NCI-H146 treated with DMSO at 0.1 percent for 48 hours (cell line): ENCODE results near the gene LOXHD1.

Source experiments
- DNase-seq: peaks from one replicate; lab custom pipeline; 2025; ENCODE audit not compliant: unreplicated experiment; lab: John Stamatoyannopoulos, UW

Gene LOXHD1

DNA sequence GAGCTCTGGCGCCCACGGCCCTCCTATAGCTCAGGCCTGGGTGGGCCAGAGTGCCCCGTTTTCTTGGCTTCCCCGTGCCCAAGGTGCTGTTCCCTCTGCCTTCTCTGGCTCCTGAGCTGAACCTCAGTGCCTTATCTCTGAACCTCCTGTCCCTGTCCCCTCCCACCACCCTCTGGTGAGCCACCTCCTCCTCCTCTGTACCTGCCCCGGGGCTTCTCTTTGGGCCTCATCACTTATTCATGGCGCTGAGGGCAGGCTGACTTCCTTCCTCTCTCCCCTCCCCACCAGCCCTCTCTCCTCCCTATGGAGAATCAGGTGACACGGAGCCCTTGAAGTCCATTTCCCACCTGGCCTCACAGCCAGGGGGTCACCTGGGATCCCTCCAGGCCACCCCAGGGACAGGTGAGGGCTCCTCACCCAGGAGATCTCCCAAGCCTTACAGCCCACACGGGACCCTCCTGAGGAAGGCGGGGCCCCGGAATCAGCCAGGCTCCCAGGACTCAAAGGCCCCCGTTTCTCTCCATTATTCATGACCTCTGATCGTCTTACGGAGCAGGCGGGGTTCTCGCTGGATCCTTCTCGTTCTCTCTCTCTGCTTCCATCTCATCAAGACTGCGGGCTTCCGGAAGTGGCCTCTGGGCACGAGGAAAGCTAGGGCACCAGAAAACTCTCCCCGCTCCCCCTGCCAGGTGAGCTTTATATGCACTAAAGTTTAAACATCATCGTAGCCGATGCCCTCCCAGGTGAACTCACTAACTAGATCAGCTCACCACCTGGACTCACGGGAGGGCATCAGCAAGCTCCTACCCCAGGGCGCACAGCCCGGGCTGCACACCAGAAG lies at the start of gene LOXHD1:
LOXHD1 (minus strand) TSS at position 106 of the 841 bp plus-strand sequence. CDS start 187 bp downstream, outside the sequence.
- DNase-seq: no peak

DNA sequence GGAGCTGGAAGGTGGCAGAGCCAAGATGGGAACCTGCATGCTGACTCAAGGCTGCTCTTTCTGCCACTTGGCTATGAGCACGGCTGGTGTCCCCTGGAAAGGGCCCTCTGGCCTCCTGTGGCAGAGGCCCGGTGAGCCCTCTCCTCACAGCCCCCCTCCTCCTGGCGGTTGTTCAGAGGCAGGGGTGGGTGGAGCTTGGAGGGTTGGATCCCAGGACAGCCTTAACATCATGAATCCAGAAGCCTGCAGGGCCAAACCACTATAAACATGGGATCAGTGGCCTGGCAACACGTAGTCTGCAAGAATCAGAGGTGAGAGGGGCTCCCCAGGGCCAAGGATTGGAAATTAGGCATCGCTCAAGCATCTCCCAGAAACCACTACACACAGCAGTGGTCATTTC lies 48.5 kb upstream of the LOXHD1 start:
- no peak for DNase-seq

DNA sequence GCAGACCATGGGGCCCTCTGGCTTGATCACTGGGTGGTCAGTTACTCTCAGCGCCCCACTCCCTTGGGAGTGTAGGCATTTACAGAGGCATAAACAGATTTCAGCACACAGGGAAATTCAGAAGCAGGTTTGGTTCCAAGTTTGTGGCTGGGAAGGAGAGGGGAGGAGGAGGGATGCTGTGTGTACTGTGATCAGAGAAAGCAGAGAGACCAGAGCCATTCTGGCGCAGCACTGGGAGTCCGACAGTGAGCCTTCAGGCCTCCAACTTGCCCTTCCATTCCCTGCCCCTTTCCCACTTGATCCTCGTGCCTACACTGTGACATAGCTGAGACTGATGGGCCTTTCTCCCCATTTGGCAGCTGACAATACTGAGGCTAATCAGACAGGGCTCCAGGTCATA lies 47.8 kb upstream of the LOXHD1 start:
- no peak for DNase-seq

DNA sequence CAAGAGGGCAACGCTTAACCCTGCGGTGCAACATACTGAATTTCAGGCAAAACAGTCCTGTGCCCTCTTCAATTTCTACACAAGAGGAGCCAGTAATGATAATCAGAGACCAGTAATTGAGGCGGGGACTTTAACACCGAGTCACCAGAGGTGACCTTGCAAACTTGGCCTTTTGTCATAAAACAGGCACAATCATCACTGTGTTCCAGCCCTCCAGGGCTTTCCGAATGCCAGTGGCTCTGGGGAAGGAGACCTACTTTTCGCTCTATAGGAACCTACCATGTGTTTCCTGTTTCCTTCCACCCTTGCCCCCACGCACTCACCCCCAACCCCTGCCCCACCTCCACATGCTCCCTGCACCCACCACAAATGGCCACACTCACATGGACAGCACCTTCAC lies 47.2 kb upstream of the LOXHD1 start:
- DNase-seq: no peak

DNA sequence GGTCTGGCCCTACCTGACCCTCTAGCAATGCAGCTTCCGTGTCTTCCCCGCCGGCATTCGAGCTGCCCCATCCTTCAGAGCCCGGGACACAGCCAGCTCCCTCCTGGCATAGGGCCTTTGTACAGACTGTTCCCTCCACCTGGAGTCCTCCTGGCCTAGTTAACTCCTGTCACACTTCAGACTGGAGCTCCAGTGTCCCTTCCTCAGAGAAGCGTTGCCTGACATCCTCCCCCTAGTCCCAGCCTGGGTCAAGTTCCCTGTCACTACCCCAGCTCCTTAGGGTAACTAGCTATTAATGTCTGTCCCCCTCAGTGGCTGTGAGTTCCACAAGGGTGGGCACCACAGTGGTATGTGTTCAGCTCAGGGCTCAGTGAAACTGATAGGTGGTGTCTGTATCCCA lies 45.5 kb upstream of the LOXHD1 start:
- no peak for DNase-seq

GRCh38 chr18:46700066-46700824 lies 43.2 kb upstream of the LOXHD1 start:
- DNase-seq: no peak

DNA sequence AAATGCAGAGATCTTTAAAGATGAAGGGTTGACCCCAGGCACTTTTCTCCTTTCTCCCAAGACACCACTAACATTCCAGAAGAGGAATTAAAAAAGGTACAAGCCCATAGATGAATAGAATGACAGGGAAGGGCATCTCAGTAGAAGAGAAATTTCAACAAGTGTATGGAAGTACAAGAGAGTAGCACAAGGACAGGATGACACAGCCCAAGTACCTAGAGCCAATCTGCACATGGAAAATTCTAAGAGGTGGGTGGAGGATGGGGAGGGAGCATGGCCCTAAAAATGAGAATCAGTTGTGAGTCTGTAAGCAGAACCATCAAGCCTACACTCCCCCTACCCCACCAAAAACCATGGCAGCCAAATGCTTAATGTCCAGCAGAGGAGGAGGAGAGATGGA lies 39.7 kb upstream of the LOXHD1 start:
- DNase-seq: no peak

DNA sequence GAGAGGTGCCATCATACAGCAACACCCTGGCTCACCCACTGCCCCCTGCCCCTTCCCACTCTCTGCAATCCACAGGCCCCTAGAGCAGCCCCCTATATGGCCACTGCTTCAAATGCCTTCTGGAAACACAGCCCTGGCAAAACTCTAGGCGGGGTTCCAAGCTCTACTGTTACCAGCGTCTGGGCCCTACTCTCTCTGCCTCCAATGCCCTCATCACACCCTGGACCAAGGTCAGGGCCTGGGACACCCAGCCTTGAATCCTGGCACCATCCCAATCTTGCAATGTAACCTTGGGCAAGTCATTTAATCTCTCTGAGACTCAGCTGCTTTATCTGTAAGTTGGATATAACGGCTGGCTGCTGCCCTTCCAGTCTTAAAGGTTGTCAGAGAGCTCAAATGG lies 39.2 kb upstream of the LOXHD1 start:
- no peak for DNase-seq

DNA sequence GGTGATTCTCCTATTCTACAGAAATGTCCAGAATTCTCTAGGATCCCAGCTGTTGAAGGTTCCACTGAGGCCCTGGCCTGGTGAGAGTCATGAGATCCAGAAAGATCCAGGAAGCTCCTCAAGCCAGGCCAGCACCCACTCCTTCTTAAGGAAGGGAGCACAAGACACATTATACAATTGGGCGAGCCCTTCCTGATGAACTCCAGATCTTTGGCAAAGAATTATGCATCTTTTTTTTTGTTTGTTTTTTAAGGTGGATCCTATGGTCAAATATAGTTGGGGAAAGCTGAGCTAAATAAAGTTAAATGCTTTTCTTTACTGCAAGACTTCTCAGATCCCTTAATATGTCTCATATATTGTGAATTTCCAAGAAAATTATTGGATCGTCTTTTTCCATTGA lies 37.0 kb upstream of the LOXHD1 start:
- DNase-seq: no peak

- DNase-seq: no peak
Measured at GRCh38 chr18:46688853-46689525, 32.0 kb upstream of the LOXHD1 start.

- DNase-seq: no peak
Measured at GRCh38 chr18:46686186-46686585, 29.2 kb upstream of the LOXHD1 start.

GRCh38 chr18:46683252-46683651 lies 26.2 kb upstream of the LOXHD1 start:
- DNase-seq: no peak

DNA sequence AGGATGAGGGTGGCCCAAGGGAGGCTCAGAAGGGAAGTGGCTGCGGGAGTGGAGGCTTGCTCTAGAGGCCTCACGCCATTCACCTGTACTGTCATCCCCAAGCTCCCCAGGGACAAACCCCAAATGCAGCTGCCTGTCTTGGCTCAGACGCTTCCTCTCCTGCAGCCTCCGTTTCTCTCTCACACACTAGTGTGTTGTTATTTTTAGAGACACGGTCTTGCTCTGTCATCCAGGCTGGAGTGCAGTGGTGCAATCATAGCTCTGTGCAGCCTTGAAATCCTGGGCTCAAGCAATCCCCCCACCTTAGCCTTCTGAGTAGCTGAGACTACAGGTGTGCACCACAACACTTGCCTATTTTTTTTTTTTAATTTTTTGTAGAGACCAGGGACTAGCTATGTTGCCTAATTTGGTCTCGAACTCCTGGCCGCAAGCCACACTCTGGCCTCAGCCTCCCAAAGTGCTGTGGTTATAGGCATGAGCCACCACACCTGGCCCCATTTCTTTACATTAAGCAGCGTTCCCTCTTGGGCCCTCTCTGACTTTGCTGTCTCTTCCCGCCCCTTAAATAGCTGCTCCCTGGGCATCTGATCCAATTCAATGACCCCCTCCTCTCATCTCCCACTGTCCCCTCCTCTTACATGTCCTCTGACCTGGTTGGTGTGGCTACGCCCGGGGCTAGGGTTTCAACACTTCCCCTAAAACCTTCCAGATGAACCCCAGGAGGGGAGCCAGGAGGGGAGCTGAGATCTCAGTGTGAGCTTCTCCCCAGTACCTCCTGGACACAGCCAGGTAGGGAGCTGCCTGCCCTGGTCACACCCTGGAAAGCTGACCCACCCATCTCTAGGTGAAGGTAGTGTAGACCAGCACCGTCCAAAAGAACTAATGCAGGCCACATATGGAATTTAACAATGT lies 24.0 kb upstream of the LOXHD1 start:
- no peak for DNase-seq

DNA sequence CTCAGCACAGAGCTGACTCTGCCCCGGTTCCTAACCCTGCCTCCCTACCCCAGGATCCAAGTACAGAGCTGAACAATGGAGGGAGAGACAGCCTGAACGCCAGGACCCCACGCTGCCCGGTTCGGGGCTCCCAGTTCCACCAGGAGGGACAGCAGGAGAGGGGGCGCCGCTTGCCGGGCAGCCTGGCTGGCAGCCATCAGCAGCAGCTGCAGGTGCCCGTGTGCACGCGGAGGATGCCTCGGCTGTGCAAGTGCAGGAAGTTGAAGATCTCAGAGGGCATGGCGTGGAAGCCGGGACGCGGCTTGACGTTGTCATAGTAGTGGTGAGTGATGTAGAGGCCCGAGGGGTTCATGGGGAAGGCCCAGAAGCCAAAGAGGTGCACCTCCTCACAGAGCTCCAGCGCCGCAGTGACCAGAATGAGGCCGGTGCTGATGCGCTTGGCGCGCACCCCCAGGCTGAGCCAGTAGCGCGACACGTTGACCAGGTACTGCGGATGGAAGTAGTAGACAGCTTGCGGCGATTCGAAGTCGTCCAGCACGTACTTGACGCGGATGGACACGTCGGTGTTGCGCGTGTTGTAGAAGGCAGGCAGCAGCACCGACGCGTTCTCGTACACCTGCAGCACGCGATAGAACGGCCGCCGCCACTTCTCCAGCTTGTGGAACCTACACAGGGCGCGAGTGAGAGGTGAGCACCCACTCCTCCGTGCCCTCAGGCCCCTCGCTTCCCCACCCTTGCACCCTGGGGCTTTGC lies 23.0 kb upstream of the LOXHD1 start:
- DNase-seq: no peak

GRCh38 chr18:46678785-46679399 lies 21.9 kb upstream of the LOXHD1 start:
- no peak for DNase-seq

GRCh38 chr18:46678041-46678440 lies 21.0 kb upstream of the LOXHD1 start:
- DNase-seq: no peak

DNA sequence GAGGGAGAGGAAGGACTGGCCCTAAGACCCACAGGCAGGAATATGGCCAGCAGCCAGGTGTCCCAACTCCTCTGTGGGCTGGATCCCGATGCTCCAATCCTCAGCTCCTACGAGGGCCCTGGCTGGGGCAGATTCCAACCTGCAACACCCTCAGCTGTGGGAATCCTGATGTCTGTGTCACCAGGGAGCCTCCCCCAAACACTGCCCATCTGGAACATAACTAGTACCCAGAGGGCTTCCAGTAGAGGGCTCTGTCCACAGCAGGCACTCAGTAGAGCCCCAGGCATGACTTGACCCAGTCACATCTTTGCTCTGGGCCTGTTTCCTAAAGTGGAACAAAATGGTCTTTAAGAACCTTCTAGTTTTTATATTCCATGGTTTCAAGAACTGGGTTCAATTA lies 20.6 kb upstream of the LOXHD1 start:
- no peak for DNase-seq

DNA sequence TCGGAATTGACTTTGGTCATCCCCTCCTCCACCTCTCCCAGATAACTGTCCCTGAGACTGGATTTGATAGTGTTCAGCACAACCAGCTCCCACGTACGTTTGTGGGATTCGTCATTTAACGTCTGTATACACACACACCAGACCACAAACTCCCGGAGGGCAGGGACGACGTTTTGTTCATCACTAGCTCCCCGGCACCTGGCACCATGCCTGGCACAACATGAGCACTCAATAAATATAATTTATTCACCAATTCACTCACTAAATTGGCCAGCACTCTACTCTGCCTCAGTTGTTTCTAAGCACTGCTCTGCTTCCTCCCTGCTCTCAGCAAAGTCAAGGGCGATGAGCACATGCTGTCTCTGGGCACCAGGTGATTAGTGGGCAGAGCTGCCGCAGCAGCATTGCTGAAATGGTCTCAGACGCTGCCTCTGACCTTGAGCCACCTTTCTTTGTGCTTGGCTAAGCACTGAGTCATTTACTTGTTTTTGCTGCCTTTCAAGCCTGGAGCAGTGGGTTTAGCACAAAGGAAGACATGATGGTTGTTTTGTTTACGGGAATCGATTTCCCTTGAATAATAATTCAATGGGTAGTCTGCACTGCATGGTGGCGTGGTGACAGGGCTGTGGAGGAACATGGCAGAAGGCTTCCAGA lies 19.3 kb upstream of the LOXHD1 start:
- DNase-seq: peak; percentile 90

DNA sequence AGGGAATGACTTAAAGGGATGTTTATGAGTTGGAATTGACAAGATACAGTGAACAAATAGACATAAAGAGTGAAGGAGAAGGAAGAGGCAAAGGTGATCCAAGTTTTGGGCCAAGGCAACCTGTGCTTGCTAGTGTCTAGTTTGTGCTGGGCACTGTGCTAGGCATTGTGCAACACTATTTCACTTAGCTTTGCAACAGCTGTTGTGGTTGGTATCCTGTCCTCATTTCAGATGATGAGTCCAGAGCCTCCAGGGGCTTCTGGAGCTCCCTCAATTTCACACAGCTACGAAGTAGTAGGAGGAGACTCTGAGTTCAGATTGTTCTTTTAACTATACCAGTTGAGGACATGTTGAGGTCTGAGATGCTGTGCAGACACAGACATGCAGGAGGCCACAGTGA lies 18.1 kb upstream of the LOXHD1 start:
- DNase-seq: no peak
